GM19035 (cell line): ENCODE measurements around the gene NOL12.
"Not testable (repeated sequence)": the region's sequence is repeated elsewhere in the genome, so short reads cannot be mapped to it uniquely, and the experiment has no call there.

Experiments
- ATAC-seq: cut with Tn5 transposase; IDR thresholded peaks from one replicate; pipeline ENCODE4 v1.9.1; 2021; ENCODE audit not compliant: unreplicated experiment

NOL12 gene

GRCh38 chr22:37678372-37678771, 7.8 kb upstream of the NOL12 start:
- no peak for ATAC-seq

DNA sequence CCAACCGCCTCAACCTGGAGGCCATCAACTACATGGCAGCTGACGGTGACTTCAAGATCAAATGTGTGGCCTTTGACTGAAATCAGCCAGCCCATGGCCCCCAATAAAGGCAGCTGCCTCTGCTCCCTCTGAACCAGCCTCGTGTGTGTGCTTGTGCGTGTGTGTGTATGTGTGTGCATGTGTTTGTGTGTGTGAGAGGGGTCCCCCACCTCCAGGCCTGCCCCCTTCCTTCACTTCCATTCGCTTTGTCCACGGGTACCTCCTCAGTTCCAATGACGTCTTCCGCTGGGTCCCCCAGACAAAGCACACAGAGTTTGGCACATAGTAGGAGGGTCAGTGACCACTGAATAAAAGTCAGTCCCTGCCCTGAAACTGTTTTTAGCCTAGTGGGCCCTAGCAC, 6.5 kb upstream of the NOL12 start:
- ATAC-seq = no peak

GRCh38 chr22:37680191-37680851, 5.8 kb upstream of the NOL12 start:
- ATAC-seq = no peak

DNA sequence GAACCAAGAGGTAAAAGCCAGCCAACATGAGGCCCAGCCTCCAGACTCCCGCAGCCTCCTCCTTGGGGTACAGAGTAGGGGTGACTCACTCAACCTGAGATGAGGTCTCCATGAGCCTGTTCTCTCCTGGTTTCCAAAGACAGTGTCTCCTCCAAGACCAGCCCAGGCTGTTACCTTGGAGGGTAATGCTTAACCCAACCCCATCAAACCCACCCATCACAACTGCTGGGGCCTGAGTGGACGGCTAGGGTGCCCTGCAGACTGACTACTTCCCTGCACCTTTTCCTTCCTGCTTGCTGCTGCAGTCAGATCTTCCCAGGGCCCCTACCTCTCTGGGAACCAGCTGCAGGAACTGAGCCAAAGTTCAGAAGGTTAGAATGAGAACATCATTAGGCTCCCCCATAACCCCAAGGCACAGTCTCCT, 5.1 kb upstream of the NOL12 start:
- ATAC-seq = no peak

DNA sequence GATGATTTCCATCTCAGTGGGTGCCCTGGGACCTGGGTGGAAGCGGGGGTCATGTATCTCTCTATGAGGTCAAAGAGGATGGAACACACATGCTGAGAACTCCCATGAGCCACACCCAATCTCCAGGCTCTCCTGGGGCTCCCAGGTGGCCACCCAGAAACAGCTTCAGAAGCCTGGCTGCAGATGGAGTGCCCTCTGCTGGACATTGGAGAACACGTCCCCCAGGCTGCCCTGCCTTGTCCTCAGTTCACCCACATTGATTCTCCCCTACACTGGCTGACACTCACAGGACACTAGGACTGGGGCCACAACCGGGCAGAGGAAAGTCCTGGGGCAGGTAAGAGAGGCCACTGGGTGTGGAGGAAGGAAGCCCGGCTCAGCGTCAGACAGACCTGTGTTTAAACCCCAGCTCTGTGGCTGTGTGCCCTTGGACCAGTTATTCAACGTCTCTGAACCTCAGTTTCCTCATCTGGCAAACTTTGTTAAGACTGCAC, 4.5 kb upstream of the NOL12 start:
- no peak for ATAC-seq

- ATAC-seq = no peak
Measured at GRCh38 chr22:37684803-37685615, 1.1 kb upstream of the NOL12 start.

DNA sequence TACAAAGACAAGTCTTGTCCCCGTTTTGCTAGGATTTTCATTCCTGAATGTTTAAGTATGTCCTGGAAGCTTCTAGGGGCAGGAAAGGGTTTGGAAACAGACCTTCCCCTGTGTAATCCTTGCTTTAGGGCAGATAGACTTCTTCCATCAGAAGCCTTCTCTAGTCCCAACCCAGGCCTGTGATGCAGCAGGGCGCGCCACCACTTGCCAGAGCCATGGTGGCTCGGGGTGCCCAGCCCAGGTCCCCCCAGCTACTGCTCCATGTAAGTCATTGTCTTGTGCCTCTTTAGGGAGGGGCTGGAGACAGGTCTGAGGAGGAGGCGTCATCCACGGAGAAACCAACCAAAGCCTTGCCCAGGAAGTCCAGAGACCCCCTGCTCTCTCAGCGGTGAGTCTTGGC, 4.3 kb downstream of the NOL12 start:
- no peak for ATAC-seq

- ATAC-seq = no peak
Measured at GRCh38 chr22:37690901-37691504, 4.9 kb downstream of the NOL12 start.

DNA sequence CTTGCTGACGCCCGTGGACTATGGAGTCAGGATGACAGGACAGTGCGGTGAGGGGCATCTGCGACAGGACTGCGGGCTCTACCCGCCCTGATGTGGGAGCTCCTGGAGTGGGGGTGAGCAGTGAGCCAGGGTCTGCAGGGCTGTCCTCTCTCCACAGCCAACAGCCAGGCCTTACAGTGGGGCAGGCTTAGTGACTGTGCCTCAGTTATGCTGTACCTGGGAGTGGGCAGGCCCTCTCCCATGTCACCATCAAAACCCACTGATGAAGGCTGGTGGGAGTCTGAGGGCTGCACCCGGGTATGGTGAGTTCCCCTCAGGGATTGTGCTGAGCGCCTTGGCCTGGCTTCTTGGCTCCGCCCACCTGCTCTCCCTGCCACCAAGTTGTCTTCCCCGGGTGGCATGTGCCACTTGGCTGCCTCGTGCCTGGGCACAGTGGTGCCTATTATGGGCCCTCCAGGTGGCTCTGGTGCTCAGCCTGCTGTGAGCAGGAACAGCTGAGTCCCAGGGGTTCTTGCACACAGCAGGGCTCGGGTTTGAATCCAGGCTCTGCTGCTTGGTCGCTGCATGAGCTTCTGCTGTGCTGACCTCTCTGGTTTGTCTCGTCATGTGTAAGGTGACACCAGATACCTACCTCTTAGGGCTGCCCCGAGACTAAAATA, 6.6 kb downstream of the NOL12 start:
- ATAC-seq = no peak

DNA sequence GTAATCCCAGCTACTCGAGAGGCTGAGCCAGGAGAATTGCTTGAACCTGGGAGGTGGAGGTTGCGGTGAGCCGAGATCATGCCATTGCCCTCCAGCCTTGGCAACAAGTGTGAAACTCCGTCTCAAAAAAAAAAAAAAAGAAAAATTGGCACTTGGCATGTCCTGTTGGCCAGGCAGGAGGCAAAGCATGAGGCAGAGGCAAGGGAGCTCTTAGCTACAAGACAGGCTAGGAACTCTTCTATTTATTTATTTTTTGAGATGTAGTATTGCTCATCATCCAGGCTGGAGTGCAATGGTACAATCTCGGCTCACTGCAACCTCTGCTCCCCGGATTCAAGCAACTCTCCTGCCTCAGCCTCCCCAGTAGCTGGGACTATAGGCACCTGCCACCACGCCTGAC, 8.0 kb downstream of the NOL12 start:
- not testable (repeated sequence) for ATAC-seq

- ATAC-seq = not testable (repeated sequence)
Measured at GRCh38 chr22:37696260-37696656, 10.1 kb downstream of the NOL12 start.

DNA sequence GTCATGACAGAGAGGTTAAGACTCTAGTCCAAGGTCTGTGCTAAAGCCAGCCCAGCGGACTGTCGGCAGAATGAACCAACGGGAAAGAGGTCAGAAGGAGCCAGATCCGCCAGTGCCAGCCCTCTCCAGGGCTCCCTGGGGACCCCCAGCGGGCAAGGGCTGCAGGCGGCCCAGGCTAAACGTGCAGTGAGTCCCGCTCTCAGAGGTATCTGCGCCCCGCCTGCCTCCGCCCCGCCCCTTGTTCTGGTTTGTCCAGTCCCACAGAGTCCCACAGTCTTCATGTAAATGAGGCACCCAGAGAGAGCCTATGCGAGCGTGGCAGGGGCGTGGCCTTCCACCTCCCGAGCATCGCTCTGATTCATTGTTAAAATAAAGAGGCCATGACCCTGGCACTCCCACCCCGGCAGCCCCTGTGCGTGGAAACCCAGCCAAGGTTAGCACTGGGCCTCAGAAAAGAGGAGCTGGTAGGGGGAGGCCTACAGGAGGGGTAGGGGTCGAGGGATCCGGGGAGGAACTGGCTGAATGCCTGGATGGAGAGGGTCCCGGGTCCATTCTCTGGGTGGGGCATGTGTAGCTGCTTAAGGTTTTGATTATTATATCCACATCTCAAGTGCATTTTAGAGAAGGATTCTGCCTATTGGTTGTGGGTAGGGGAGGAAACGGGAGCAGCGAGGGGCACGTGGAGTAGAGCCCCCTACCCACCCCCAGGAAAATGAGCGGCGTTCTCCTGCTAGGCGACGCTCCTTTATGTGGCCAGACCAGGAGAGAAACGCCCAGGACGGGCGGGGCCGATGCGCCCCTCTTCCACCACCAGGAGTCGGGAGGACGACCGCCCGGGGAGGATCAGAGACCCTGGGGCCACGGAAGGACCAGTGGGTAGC, 10.8 kb downstream of the NOL12 start, which contains the start of gene TRIOBP:
Gene TRIOBP (plus strand): TSS at position 392 of the 881 bp plus-strand sequence. CDS start 4,318 bp downstream, outside the sequence.
- no peak for ATAC-seq

GRCh38 chr22:37697538-37697835, 11.3 kb downstream of the NOL12 start:
- no peak for ATAC-seq

DNA sequence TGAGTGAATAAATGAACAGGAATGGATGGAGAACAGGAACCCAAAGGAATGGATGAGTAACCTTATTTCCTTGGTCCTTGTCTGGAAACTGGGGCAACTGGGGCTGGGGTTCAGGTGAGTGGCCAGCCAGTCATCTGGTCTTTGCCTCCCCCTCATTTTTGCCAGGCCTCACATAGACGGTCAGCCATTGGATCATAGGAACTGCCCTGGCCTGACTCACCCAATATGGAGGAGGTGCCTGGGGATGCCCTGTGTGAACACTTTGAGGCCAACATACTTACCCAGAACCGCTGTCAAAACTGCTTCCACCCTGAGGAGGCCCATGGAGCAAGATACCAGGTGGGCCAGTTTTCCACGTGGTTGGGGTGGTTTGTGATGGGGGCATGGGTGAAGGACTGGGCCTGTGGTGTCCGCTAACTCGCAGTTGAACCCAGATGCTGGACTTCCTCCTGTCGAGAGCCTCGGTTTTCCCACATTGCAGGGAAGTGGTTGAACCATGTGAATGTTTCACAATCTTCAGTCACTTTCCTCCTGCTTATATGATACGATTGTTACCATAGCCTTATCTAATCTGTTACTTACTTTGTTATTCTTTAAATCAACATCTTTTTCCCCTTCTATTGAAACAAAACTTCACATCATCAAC, 15.1 kb downstream of the NOL12 start:
- ATAC-seq = no peak

- ATAC-seq = no peak
Measured at GRCh38 chr22:37703906-37704305, 17.8 kb downstream of the NOL12 start.

- ATAC-seq = no peak
Measured at GRCh38 chr22:37704645-37705044, 18.5 kb downstream of the NOL12 start.

GRCh38 chr22:37705205-37705604, 19.1 kb downstream of the NOL12 start:
- ATAC-seq = no peak

DNA sequence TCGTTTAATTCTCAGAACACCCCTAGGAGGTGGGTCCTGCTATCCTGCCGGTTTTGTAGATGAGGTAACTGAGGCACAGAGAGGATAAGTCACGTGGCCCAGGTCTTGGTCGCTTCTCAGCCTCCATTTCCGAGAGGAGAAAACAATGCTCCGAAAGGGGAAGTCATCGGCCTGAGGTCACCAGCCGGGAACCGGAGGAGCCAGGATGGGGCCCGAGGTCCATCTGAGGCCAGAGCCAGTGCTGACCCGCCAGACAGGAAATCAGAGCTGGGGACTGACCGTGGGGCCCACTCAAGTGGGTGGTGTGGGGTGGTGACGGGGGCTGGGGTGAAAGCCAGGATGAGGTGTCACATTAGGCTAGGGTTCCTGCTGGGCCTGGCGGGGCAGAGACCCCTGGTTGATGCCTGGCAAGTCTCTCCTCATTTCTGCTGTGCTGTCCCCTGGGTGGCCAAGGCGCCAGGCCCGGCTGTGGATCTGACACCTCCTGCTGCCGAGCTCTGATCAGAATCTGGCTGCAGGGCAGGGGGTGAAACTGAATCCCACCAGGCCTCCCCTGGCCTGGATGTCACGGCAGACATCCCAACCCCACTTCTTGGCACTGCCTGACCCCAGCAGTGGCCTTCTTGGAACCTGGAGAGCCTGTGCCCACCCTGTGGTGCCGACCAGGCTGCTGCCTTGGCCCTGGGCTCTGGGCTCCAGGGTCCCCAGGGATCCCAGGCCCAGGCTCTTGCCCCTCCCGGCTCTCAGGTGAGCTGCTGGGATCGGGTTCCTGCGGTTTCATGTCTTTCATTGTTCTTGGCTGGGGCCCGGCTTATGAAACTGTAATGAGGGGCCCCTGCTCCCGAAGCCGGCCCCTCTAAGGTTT, 22.7 kb downstream of the NOL12 start:
- no peak for ATAC-seq

DNA sequence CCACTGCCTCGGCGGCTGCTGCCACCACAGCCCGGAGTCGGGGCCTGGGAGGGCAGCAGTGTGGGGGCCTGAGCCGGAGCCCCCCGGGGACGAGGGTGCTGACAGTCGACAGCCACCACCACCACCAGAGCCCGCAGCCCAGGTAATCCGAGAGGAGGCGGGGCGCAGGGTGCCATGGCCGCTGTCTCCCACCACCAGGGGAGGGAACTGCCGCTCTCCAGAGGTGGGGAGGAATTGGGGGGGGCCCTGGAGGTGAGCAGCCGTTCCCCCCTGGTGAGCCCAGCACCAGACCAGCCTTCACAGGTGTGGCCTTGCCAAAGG, 23.3 kb downstream of the NOL12 start:
- no peak for ATAC-seq
